Caco-2 (cell line): ENCODE data around the gene PPP1R14D. TPM values are rescaled to one million over a fixed set of nuclear protein-coding genes. Genes with fewer than 3 reads are reported as not detected.
A peak's percentile ranks its signal among the peaks of the same experiment; 100 is the strongest.

Experiments
- BruUV-seq: library from RNA; stranded (reverse); fragments of 400-500 nt; replicated peaks from 2 replicates; lab custom pipeline; 2021; lab: Mats Ljungman, UMichigan
- CTCF ChIA-PET: fragments of 300-600 bp; sonication (Branson Sonifier 250); formaldehyde crosslinking; loops from one replicate; lab custom pipeline; 2022; ENCODE audit warnings: antibody characterized with exemption; lab: Charles Lee
- POLR2A ChIA-PET: fragments of 300-600 bp; sonication (Branson Sonifier 250); formaldehyde crosslinking; loops from one replicate; lab custom pipeline; 2022; ENCODE audit warnings: antibody characterized with exemption; lab: Charles Lee
- DNase-seq, 2 experiments: peaks; one replicate each; pipeline versions ENCODE4 v3.0.0 to v3.0.0-alpha.2; 2020 to 2022
- H3K27me3 ChIP-seq: replicated peaks from 2 replicates; pipeline ENCODE4 v1.6.0; 2011; ENCODE audit warnings: low read length; ENCODE audit not compliant: control insufficient read depth, insufficient read depth
- H3K36me3 ChIP-seq: 2 replicates; pipeline ENCODE4 v1.5.1; 2011; ENCODE audit warnings: low read length; ENCODE audit not compliant: control insufficient read depth, insufficient read depth
- H3K4me1 ChIP-seq: fragments of 250-450 bp; sonication (Bioruptor Pico); 2 replicates; pipeline ENCODE4 v1.5.1; 2020; ENCODE audit warnings: mild to moderate bottlenecking
- H3K4me3 ChIP-seq: 2 replicates; pipeline ENCODE4 v1.5.1; 2011; ENCODE audit warnings: low read depth, mild to moderate bottlenecking, control low read depth, low read length
- H3K9me3 ChIP-seq: fragments of 250-450 bp; sonication (Bioruptor Pico); 2 replicates; pipeline ENCODE4 v1.5.1; 2020; ENCODE audit warnings: mild to moderate bottlenecking, moderate library complexity
- H3K27ac Mint-ChIP-seq: one replicate; pipeline ENCODE4 v1.8.0; 2022; ENCODE audit warnings: mixed read lengths; ENCODE audit not compliant: unreplicated experiment
- H3K27me3 Mint-ChIP-seq: one replicate; pipeline ENCODE4 v1.8.0; 2022; ENCODE audit warnings: mixed read lengths; ENCODE audit not compliant: insufficient read depth, unreplicated experiment
- H3K36me3 Mint-ChIP-seq: one replicate; pipeline ENCODE4 v1.8.0; 2022; ENCODE audit warnings: mild to moderate bottlenecking, mixed read lengths; ENCODE audit not compliant: insufficient read depth, unreplicated experiment
- H3K4me1 Mint-ChIP-seq: one replicate; pipeline ENCODE4 v1.8.0; 2022; ENCODE audit warnings: low read depth, mixed read lengths; ENCODE audit not compliant: unreplicated experiment
- H3K4me3 Mint-ChIP-seq: one replicate; pipeline ENCODE4 v1.8.0; 2022; ENCODE audit warnings: mild to moderate bottlenecking, moderate library complexity, mixed read lengths; ENCODE audit not compliant: unreplicated experiment
- H3K9me3 Mint-ChIP-seq: one replicate; pipeline ENCODE4 v1.8.0; 2022; ENCODE audit warnings: mixed read lengths; ENCODE audit not compliant: unreplicated experiment
- CTCF ChIP-seq, 2 experiments: fragments of 200-600 bp in 1 of 2; IDR thresholded peaks; 1 replicate in 1 of 2; 2 replicates in 1 of 2; pipeline versions ENCODE4 v1.5.1 to v1.8.0; 2011 to 2022; ENCODE audit warnings: antibody characterized with exemption in 1 of 2, control low read depth in 1 of 2, inconsistent platforms in 1 of 2, low read depth in 1 of 2, low read length in 1 of 2, mild to moderate bottlenecking in 1 of 2, moderate library complexity in 1 of 2; ENCODE audit not compliant: insufficient read depth in 1 of 2, severe bottlenecking in 1 of 2, unreplicated experiment in 1 of 2
- intact Hi-C: fragments of 100-400 bp; cut with micrococcal nuclease; formaldehyde crosslinking; loops from one replicate; pipeline ENCODE4 v1.10.0; 2022; ENCODE audit not compliant: unreplicated experiment
- total RNA-seq: library from RNA; stranded (reverse); gene quantifications from 2 replicates; pipeline ENCODE4 v1.2.3, GENCODE V29; 2022

PPP1R14D gene
- total RNA-seq, 1 experiment from 2014 or later, result 0.43 TPM

GRCh38 chr15:40854161-40854560 lies 25.7 kb upstream of the PPP1R14D start:
- BruUV-seq, result no TSS peak
- ChIA-PET CTCF (no interaction called here), POLR2A (no interaction called here)
- no peak for TF ChIP-seq CTCF (IDR thresholded peaks at IDR 0.05; ENCODE audit: insufficient read depth in 1 of 2, low read depth in 1 of 2, low read length in 1 of 2, severe bottlenecking in 1 of 2, unreplicated experiment in 1 of 2)
- Mint-ChIP-seq H3K4me1 (peaks cover 52% of the 10 kb centered on the region), H3K36me3 (peaks cover 93% of the 10 kb centered on the region), H3K9me3 (no peaks in the 10 kb centered on the region), H3K27me3 (no peaks in the 10 kb centered on the region), H3K4me3 (no peak overlapping the region), H3K27ac (no peak overlapping the region)
- Histone ChIP-seq H3K4me3 (no peak overlapping the region), H3K36me3 (peaks cover 11% of the 10 kb centered on the region), H3K9me3 (no peaks in the 10 kb centered on the region), H3K4me1 (peaks cover 22% of the 10 kb centered on the region), H3K27me3 (no peaks in the 10 kb centered on the region)
- DNase-seq, result no peak
- intact Hi-C loops, result no loop called here

- TF ChIP-seq CTCF (IDR thresholded peaks at IDR 0.05; ENCODE audit: insufficient read depth in 1 of 2, low read depth in 1 of 2, low read length in 1 of 2, severe bottlenecking in 1 of 2, unreplicated experiment in 1 of 2), result no peak
- ChIA-PET CTCF (no interaction called here), POLR2A (no interaction called here)
- no peak overlapping the region for H3K4me3 ChIP-seq
- no TSS peak for BruUV-seq
- intact Hi-C loops, result no loop called here
- Mint-ChIP-seq H3K36me3 (peaks cover 93% of the 10 kb centered on the region), H3K27ac (no peak overlapping the region), H3K4me3 (no peak overlapping the region), H3K9me3 (no peaks in the 10 kb centered on the region), H3K4me1 (peaks cover 47% of the 10 kb centered on the region), H3K27me3 (no peaks in the 10 kb centered on the region)
- DNase-seq, result no peak
- H3K4me1 ChIP-seq, result peaks cover 22% of the 10 kb centered on the region
- no peaks in the 10 kb centered on the region for H3K9me3 ChIP-seq
- no peaks in the 10 kb centered on the region for H3K27me3 ChIP-seq
- H3K36me3 ChIP-seq, result peaks cover 10% of the 10 kb centered on the region
Measured at GRCh38 chr15:40853241-40853890, 24.9 kb upstream of the PPP1R14D start.

GRCh38 chr15:40852529-40852928 lies 24.0 kb upstream of the PPP1R14D start:
- Histone ChIP-seq H3K4me3 (no peak overlapping the region), H3K4me1 (peaks cover 26% of the 10 kb centered on the region), H3K27me3 (no peaks in the 10 kb centered on the region), H3K9me3 (no peaks in the 10 kb centered on the region), H3K36me3 (peaks cover 8% of the 10 kb centered on the region)
- ChIA-PET POLR2A (interaction anchor here (0.8 kb wide), 1 partner anchor 9 kb away, joined by 6 read pairs; no protein-coding TSS in a partner anchor), CTCF (interaction anchor here (0.6 kb wide), 1 partner anchor 381 kb away, joined by 4 read pairs; no protein-coding TSS in a partner anchor)
- intact Hi-C loops, result no loop called here
- no peaks in the 10 kb centered on the region for H3K27me3 Mint-ChIP-seq
- no peaks in the 10 kb centered on the region for H3K9me3 Mint-ChIP-seq
- no TSS peak for BruUV-seq
- peaks cover 93% of the 10 kb centered on the region for H3K36me3 Mint-ChIP-seq
- DNase-seq, result no peak
- no peak overlapping the region for H3K4me3 Mint-ChIP-seq
- H3K27ac Mint-ChIP-seq, result peak overlapping the region; percentile 60
- TF ChIP-seq CTCF (IDR thresholded peaks at IDR 0.05; ENCODE audit: insufficient read depth in 1 of 2, low read depth in 1 of 2, low read length in 1 of 2, severe bottlenecking in 1 of 2, unreplicated experiment in 1 of 2), result no peak
- H3K4me1 Mint-ChIP-seq, result peaks cover 48% of the 10 kb centered on the region
